K562 (cell line): ENCODE results near the gene EIF1. TPM values are rescaled to one million over a fixed set of nuclear protein-coding genes. Genes with fewer than 3 reads are reported as not detected.

ENCODE experiments used
- BCL6 ChIP-seq: fragments of 250-450 bp; sonication (Bioruptor Pico); IDR thresholded peaks from 2 replicates; pipeline ENCODE4 v1.4.0; 2020
- BRD4 ChIP-seq: fragments of 200-600 bp; sonication (generic); IDR thresholded peaks from 2 replicates; pipeline ENCODE4 v1.6.1; 2017; ENCODE audit warnings: inconsistent platforms
- C11orf30 ChIP-seq: fragments of 450-650 bp; IDR thresholded peaks from 2 replicates; pipeline ENCODE4 v1.6.1; 2016; ENCODE audit warnings: low read depth, mild to moderate bottlenecking
- HNRNPH1 ChIP-seq: fragments of 200-400 bp; formaldehyde crosslinking; optimal IDR thresholded peaks from 2 replicates; pipeline ENCODE3; 2017; ENCODE audit warnings: low read depth, mild to moderate bottlenecking, low read length, moderate library complexity
- KDM4B ChIP-seq, 2 experiments: fragments of 450-650 bp in 1 of 2; sonication (generic) in 1 of 2; IDR thresholded peaks; 2 replicates each; pipeline ENCODE4 v1.6.1; 2016 to 2017; ENCODE audit warnings: borderline replicate concordance in 2 of 2, antibody characterized with exemption in 1 of 2, low read depth in 1 of 2, mild to moderate bottlenecking in 1 of 2
- MLLT1 ChIP-seq, 2 experiments: fragments of 450-650 bp; IDR thresholded peaks; 2 replicates each; pipeline ENCODE4 v1.6.1; 2016
- RREB1 ChIP-seq: fragments of 250-450 bp; sonication (Bioruptor Pico); IDR thresholded peaks from 2 replicates; pipeline ENCODE4 v1.4.0; 2020
- SMAD2 ChIP-seq: fragments of 150-350 bp; IDR thresholded peaks from 2 replicates; pipeline ENCODE4 v1.6.1; 2014; ENCODE audit warnings: low read depth, mild to moderate bottlenecking, low read length
- STAT6 ChIP-seq: sonication (generic); formaldehyde crosslinking; IDR thresholded peaks from 2 replicates; pipeline ENCODE4 v1.8.1; 2023; ENCODE audit warnings: mild to moderate bottlenecking, missing genetic modification reagents
- TARDBP ChIP-seq: fragments of 450-650 bp; IDR thresholded peaks from 2 replicates; pipeline ENCODE4 v1.6.1; 2016
- ZNF280B ChIP-seq: fragments of 250-450 bp; sonication (Bioruptor Pico); IDR thresholded peaks from 2 replicates; pipeline ENCODE4 v1.5.1; 2021; ENCODE audit warnings: mild to moderate bottlenecking
- ZNF668 ChIP-seq: fragments of 250-450 bp; sonication (Bioruptor Pico); IDR thresholded peaks from 2 replicates; pipeline ENCODE4 v1.8.0; 2022; ENCODE audit warnings: mild to moderate bottlenecking, inconsistent platforms
- ZNF707 ChIP-seq: fragments of 250-450 bp; sonication (Bioruptor Pico); conservative IDR thresholded peaks from 2 replicates; pipeline ENCODE4 v1.8.0; 2022; ENCODE audit warnings: inconsistent platforms, mild to moderate bottlenecking, moderate library complexity
- ZNF830 ChIP-seq: fragments of 250-450 bp; sonication (Bioruptor Pico); IDR thresholded peaks from 2 replicates; pipeline ENCODE4 v1.5.0; 2021; ENCODE audit warnings: mild to moderate bottlenecking
- polyA plus RNA-seq, 8 experiments: library from polyadenylated mRNA; depleted of rRNA in 4 of 8; stranded (reverse) in 5 of 8; unstranded in 3 of 8; fragments of >200 nt; fragmentation: Nextera tagmentation in 2 of 8; fragmentation: Illumina TruSeq in 1 of 8; extraction: Ambion mirVana in 2 of 8; extraction: Trizol in 1 of 8; gene quantifications; 2 replicates each; pipeline versions ENCODE4 v1.2.1 to v1.2.3, GENCODE V29; 2011 to 2014; ENCODE audit warnings: inconsistent platforms in 1 of 8, missing spikeins in 1 of 8
- total RNA-seq, 7 experiments: library from RNA; depleted of rRNA in 6 of 7; stranded (reverse); fragments of >200 nt in 6 of 7; fragmentation: Illumina TruSeq in 2 of 7; extraction: Trizol in 2 of 7; gene quantifications; 2 replicates each; pipeline versions ENCODE4 v1.2.1 to v1.2.3, GENCODE V29; 2011 to 2021; ENCODE audit warnings: low replicate concordance in 1 of 7

The EIF1 gene
- total and polyA plus RNA-seq, 9 of the 15 experiments (the other 6 are each of a cell fraction or from before 2014, with no cell fraction given), result 67.0 to 1,204 (median 320) TPM

GRCh38 chr17:41678411-41678906 is 10.2 kb upstream of the EIF1 start (continued):
- no peak for TF ChIP-seq STAT6 (CRISPR knock-in tag)
- TF ChIP-seq ZNF668 (CRISPR knock-in tag), result no peak; the same call in 1 of the 2 replicates
- TF ChIP-seq MLLT1 (IDR thresholded peaks at IDR 0.05), result peak; percentile 73 to 94
- TF ChIP-seq ZNF830 (CRISPR knock-in tag), result peak; percentile 98
- TF ChIP-seq C11orf30, result no peak
- peak in 1 of 2 experiments; percentile 100; a peak in 2 of 4 replicates for TF ChIP-seq KDM4B (IDR thresholded peaks at IDR 0.05; ENCODE audit: borderline replicate concordance in 2 of 2, low read depth in 1 of 2)
- TF ChIP-seq RREB1, result no peak
- TF ChIP-seq ZNF280B (CRISPR knock-in tag), result peak; percentile 95
- TF ChIP-seq SMAD2, result no peak
- TF ChIP-seq BRD4, result peak; percentile 95
- TF ChIP-seq TARDBP, result peak; percentile 68; the same call in 1 of the 2 replicates
- no peak for TF ChIP-seq ZNF707 (CRISPR knock-in tag)
- TF ChIP-seq HNRNPH1, result peak; percentile 72
- TF ChIP-seq BCL6 (CRISPR knock-in tag), result no peak
